ENCODE data around the gene LRRC26.

The LRRC26 gene

GRCh38 chr9:137181680-137182079, 11.8 kb upstream of the LRRC26 start:
- no peak for DNase-seq

GRCh38 chr9:137180491-137180890, 10.6 kb upstream of the LRRC26 start:
- DNase-seq = no peak

GRCh38 chr9:137179761-137180160, 9.9 kb upstream of the LRRC26 start:
- DNase-seq = no peak

- no peak for DNase-seq
Measured at GRCh38 chr9:137178939-137179630, 9.2 kb upstream of the LRRC26 start.

- no peak for DNase-seq
Measured at GRCh38 chr9:137178201-137178938, 8.5 kb upstream of the LRRC26 start.

- no peak for DNase-seq
Measured at GRCh38 chr9:137176302-137177182, 6.7 kb upstream of the LRRC26 start.

- DNase-seq = no peak
Measured at GRCh38 chr9:137175345-137175961, 5.6 kb upstream of the LRRC26 start.

- DNase-seq = no peak
Measured at GRCh38 chr9:137174722-137175293, 5.0 kb upstream of the LRRC26 start.

- DNase-seq = no peak
Measured at GRCh38 chr9:137173796-137174664, 4.2 kb upstream of the LRRC26 start.

- DNase-seq = no peak
Measured at GRCh38 chr9:137172901-137173795, 3.3 kb upstream of the LRRC26 start.

GRCh38 chr9:137171149-137171900, 1.5 kb upstream of the LRRC26 start:
- no peak for DNase-seq

- DNase-seq = no peak
Measured at GRCh38 chr9:137170486-137171148, 766 bp upstream of the LRRC26 start.

GRCh38 chr9:137168904-137169856, 671 bp downstream of the LRRC26 start:
- no peak for DNase-seq

- DNase-seq = no peak
Measured at GRCh38 chr9:137168573-137168903, 1.3 kb downstream of the LRRC26 start.

- no peak for DNase-seq
Measured at GRCh38 chr9:137167747-137168572, 1.9 kb downstream of the LRRC26 start.

GRCh38 chr9:137167277-137167746, 2.5 kb downstream of the LRRC26 start:
- DNase-seq = no peak
